HT-29 (cell line): ENCODE data around the gene MC4R. TPM values are rescaled to one million over a fixed set of nuclear protein-coding genes. Genes with fewer than 3 reads are reported as not detected.

ENCODE experiments used
- DNase-seq: peaks from one replicate; pipeline ENCODE4 v3.0.0-alpha.2; 2015; ENCODE audit warnings: low spot score
- total RNA-seq: library from RNA; depleted of rRNA; stranded (reverse); fragments of >200 nt; shearing (Covaris generic); gene quantifications from 2 replicates; pipeline ENCODE4 v1.2.3, GENCODE V29; 2014

Gene MC4R
- total RNA-seq, 1 experiment from 2014 or later, result not detected

- DNase-seq, result no peak
These were observed 43.4 kb downstream of the MC4R start for GRCh38 chr18:60329131-60329530.

- no peak for DNase-seq
These were observed 44.7 kb downstream of the MC4R start for GRCh38 chr18:60327880-60328279.

GRCh38 chr18:60322591-60322990 lies 50.0 kb downstream of the MC4R start:
- DNase-seq, result no peak
